Osteoblast (primary cell): ENCODE measurements around the gene TCEAL3. TPM values are rescaled to one million over a fixed set of nuclear protein-coding genes. Genes with fewer than 3 reads are reported as not detected.

Source experiments
- DNase-seq: peaks from one replicate; pipeline ENCODE4 v3.0.0; 2011; ENCODE audit warnings: low spot score, mixed read lengths; ENCODE audit not compliant: insufficient read length; ENCODE audit errors: missing footprints
- H2AFZ ChIP-seq: 2 replicates; pipeline ENCODE4 v1.6.0; 2011; ENCODE audit warnings: mild to moderate bottlenecking, low read length
- H3K27ac ChIP-seq: 2 replicates; pipeline ENCODE4 v1.5.1; 2011; ENCODE audit warnings: mild to moderate bottlenecking, low read depth, low read length, moderate library complexity
- H3K27me3 ChIP-seq: 2 replicates; pipeline ENCODE4 v1.6.0; 2012; ENCODE audit warnings: mild to moderate bottlenecking, control low read depth, inconsistent platforms, low read length, moderate library complexity; ENCODE audit not compliant: insufficient read depth
- H3K36me3 ChIP-seq: 2 replicates; pipeline ENCODE4 v1.5.1; 2011; ENCODE audit warnings: mild to moderate bottlenecking, low read length, control low read depth, moderate library complexity; ENCODE audit not compliant: insufficient read depth
- H3K4me1 ChIP-seq: 2 replicates; pipeline ENCODE4 v1.5.1; 2011; ENCODE audit warnings: mild to moderate bottlenecking, low read length, control low read depth, moderate library complexity; ENCODE audit not compliant: insufficient read depth
- H3K4me2 ChIP-seq: 2 replicates; pipeline ENCODE4 v1.6.0; 2011; ENCODE audit warnings: mild to moderate bottlenecking, low read length; ENCODE audit not compliant: insufficient read depth
- H3K4me3 ChIP-seq: fragments of 200-600 bp; sonication (generic); 3 replicates; pipeline ENCODE4 v1.5.1; 2012; ENCODE audit warnings: mild to moderate bottlenecking, low read length, inconsistent platforms; ENCODE audit not compliant: insufficient read depth
- H3K79me2 ChIP-seq: 2 replicates; pipeline ENCODE4 v1.6.0; 2012; ENCODE audit warnings: mild to moderate bottlenecking, low read length, control low read depth, inconsistent platforms; ENCODE audit not compliant: insufficient read depth
- H3K9me3 ChIP-seq: 2 replicates; pipeline ENCODE4 v1.5.1; 2011; ENCODE audit warnings: low read depth, low read length, control low read depth
- H4K20me1 ChIP-seq: 2 replicates; pipeline ENCODE4 v1.6.0; 2012; ENCODE audit warnings: mild to moderate bottlenecking, low read length, control low read depth; ENCODE audit not compliant: insufficient read depth
- total RNA-seq: library from RNA; depleted of rRNA; stranded (reverse); fragments of >200 nt; gene quantifications from 2 replicates; pipeline ENCODE4 v1.2.3, GENCODE V29; 2012
- TF ChIP-seq, protein P1 (sequence below): IDR thresholded peaks from 2 replicates; pipeline ENCODE4 v1.5.1; 2011; ENCODE audit warnings: mild to moderate bottlenecking, low read depth, low read length, moderate library complexity; ENCODE audit errors: extremely low read depth

Gene TCEAL3, protein sequence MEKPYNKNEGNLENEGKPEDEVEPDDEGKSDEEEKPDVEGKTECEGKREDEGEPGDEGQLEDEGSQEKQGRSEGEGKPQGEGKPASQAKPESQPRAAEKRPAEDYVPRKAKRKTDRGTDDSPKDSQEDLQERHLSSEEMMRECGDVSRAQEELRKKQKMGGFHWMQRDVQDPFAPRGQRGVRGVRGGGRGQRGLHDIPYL
- 12.7 and 13.0 TPM in 2 replicates for total RNA-seq

DNA sequence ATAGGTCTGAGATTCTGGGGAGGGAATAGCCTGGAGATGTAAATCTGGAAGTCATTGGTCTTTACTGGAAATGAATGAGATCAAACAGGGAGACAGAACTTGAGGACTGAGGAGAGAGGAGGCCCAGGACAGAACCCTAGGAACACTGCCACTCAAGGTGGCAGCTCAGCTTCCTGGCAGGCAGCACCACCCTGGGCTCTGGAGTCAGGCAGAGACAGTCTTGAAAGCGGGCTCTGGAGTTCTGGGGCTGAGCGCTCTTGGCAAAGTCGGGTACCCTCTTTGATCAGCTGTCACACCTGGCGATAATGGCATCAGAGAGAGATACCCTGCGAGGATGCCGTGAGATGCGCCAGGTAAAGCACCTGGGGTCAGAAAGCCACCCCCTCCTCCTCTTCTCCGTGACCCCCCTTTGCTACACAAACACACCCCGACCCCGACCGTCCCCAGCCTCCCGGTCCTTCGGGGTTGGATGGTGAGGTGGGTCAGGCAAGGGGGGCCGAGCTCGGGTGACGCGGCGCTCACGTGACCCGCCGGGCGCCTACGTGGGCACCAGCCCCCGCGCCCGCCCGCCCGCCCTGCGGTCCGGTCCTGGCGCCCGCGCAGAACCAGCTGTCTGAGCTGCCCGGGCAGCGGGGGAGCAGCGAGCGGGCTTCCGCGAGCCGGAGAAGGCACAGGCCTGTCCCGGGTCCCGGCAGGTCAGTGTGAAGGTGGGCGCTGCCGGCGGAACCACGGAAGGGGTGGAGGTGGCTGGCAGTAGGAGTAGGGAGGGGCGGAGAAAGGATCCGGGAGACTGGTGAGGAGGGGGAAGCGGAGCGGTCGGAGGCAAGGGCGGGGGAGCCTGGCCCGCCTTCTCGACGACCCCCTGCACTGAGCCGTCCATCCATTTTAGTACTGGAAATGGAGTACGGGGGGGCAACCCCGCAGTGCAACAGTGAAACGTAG lies at the start of gene TCEAL3:
Gene TCEAL3 (plus strand): TSS at position 600 of the 942 bp plus-strand sequence. CDS start 1,102 bp downstream, outside the sequence.
- Histone ChIP-seq H3K79me2 (peaks cover 14% of the 10 kb centered on the region), H3K4me1 (no peaks in the 10 kb centered on the region), H3K9me3 (no peaks in the 10 kb centered on the region), H4K20me1 (no peaks in the 10 kb centered on the region), H3K4me3 (peak within 1 kb of the TSS; percentile 83), H3K4me2 (peak within 1 kb of the TSS; percentile 84), H3K27me3 (peaks cover 8% of the 10 kb centered on the region), H3K27ac (peak within 1 kb of the TSS; percentile 76), H2AFZ (peak within 1 kb of the TSS; percentile 57), H3K36me3 (peaks cover 8% of the 10 kb centered on the region)
- TF ChIP-seq, protein P1, sequence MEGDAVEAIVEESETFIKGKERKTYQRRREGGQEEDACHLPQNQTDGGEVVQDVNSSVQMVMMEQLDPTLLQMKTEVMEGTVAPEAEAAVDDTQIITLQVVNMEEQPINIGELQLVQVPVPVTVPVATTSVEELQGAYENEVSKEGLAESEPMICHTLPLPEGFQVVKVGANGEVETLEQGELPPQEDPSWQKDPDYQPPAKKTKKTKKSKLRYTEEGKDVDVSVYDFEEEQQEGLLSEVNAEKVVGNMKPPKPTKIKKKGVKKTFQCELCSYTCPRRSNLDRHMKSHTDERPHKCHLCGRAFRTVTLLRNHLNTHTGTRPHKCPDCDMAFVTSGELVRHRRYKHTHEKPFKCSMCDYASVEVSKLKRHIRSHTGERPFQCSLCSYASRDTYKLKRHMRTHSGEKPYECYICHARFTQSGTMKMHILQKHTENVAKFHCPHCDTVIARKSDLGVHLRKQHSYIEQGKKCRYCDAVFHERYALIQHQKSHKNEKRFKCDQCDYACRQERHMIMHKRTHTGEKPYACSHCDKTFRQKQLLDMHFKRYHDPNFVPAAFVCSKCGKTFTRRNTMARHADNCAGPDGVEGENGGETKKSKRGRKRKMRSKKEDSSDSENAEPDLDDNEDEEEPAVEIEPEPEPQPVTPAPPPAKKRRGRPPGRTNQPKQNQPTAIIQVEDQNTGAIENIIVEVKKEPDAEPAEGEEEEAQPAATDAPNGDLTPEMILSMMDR = no peak
- peak; percentile 76 for DNase-seq

DNA sequence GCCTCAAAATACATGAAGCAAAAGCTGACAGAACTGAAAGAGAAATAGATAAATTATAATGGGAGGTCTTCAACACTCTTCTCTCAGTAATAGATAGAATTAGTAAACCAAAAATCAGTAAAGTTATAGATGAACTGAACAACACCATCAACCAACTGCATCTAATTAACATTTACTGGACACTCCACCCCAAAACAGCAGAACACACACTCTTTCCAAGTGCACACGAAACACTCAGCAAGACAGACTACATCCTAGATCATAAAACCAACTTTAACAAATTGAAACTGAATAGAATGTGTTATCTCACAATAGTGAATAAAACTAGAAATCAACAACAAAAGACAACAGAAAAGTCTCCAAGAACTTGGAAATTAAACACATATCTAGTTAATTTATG lies 47.5 kb upstream of the TCEAL3 start:
- Histone ChIP-seq H4K20me1 (no peaks in the 10 kb centered on the region), H3K4me3 (no peak overlapping the region), H3K27me3 (peaks cover 11% of the 10 kb centered on the region), H3K4me2 (no peak overlapping the region), H2AFZ (no peak overlapping the region), H3K9me3 (no peaks in the 10 kb centered on the region), H3K36me3 (no peaks in the 10 kb centered on the region), H3K27ac (no peak overlapping the region), H3K4me1 (no peaks in the 10 kb centered on the region), H3K79me2 (no peaks in the 10 kb centered on the region)
- no peak for DNase-seq
- TF ChIP-seq, protein P1 = no peak

DNA sequence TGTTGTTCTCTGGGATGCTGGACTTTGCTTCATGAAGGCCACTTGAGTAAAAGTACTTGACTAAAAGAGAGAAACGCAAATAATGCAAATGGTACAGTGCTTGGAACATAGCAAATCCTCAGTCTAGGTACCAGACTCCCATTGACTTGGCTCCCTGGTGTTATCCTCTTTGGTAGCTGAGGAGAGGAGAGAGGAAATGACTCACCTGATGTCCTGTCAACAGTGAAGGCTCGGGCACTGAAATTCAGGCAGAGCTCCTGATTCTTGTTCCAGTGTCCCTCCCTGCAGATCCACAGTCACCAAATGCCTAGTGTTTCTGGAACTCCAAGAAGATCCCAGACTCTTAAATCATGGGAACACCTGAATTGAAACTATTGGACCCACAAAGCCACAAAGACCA lies 45.0 kb upstream of the TCEAL3 start:
- H3K9me3 ChIP-seq = no peaks in the 10 kb centered on the region
- H3K27me3 ChIP-seq = peaks cover 7% of the 10 kb centered on the region
- no peak for DNase-seq
- H4K20me1 ChIP-seq = no peaks in the 10 kb centered on the region
- H2AFZ ChIP-seq = no peak overlapping the region
- no peak overlapping the region for H3K27ac ChIP-seq
- H3K36me3 ChIP-seq = no peaks in the 10 kb centered on the region
- H3K4me2 ChIP-seq = no peak overlapping the region
- TF ChIP-seq, protein P1 = no peak
- H3K79me2 ChIP-seq = no peaks in the 10 kb centered on the region
- no peak overlapping the region for H3K4me3 ChIP-seq
- peaks cover 4% of the 10 kb centered on the region for H3K4me1 ChIP-seq

DNA sequence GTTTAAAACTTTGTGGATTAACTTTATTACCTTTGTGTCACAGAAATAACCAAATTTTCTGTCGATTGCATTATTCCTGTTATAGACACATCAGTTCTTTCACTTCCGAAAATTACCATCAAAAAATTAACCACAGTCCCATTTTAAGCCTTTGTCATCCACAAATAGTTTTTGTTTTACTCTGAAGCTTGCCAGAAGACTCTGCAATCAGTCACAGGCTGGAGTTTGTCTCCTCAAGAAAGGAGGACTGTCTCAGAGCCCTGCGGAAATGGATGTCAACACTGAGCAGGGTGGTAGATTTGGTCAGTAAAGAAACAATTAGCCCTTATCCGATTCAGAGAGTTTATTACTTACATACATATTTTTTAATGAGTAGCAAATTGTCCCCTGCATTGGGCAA lies 42.6 kb upstream of the TCEAL3 start:
- TF ChIP-seq, protein P1 = no peak
- Histone ChIP-seq H2AFZ (no peak overlapping the region), H4K20me1 (no peaks in the 10 kb centered on the region), H3K4me3 (no peak overlapping the region), H3K79me2 (no peaks in the 10 kb centered on the region), H3K27me3 (peaks cover 3% of the 10 kb centered on the region), H3K27ac (no peak overlapping the region), H3K4me1 (peaks cover 4% of the 10 kb centered on the region), H3K9me3 (no peaks in the 10 kb centered on the region), H3K4me2 (no peak overlapping the region), H3K36me3 (no peaks in the 10 kb centered on the region)
- no peak for DNase-seq
